Left lung (tissue), 10 donors: ENCODE results near the gene PRPSAP1. TPM values are rescaled to one million over a fixed set of nuclear protein-coding genes. Genes with fewer than 3 reads are reported as not detected.

Experiments used
- ATAC-seq: fragments of 200-7000 bp; cut with Tn5 transposase; one replicate; pipeline ENCODE4 v1.9.1; 2020; ENCODE audit warnings: moderate library complexity
- DNase-seq, 4 donors: peaks; one replicate each; pipeline ENCODE4 v3.0.0-alpha.2; 2013 to 2020
- H3K27ac ChIP-seq, 2 donors: fragments of 200-600 bp; sonication (generic) in 1 of 2; one replicate each; pipeline versions ENCODE4 v1.5.0 to v1.8.0; 2020 to 2021
- H3K27me3 ChIP-seq, 2 donors: fragments of 200-600 bp; sonication (generic) in 1 of 2; one replicate each; pipeline versions ENCODE4 v1.5.0 to v1.8.0; 2020 to 2021
- H3K36me3 ChIP-seq, 2 donors: fragments of 200-600 bp; sonication (generic) in 1 of 2; one replicate each; pipeline versions ENCODE4 v1.5.0 to v1.8.0; 2020 to 2021
- H3K4me1 ChIP-seq, 2 donors: fragments of 200-600 bp; one replicate each; pipeline ENCODE4 v1.8.0; 2021
- H3K4me3 ChIP-seq, 2 donors: fragments of 200-600 bp; sonication (generic) in 1 of 2; one replicate each; pipeline versions ENCODE4 v1.5.0 to v1.8.0; 2020 to 2021; ENCODE audit warnings: mild to moderate bottlenecking in 1 of 2
- H3K9me3 ChIP-seq, 2 donors: fragments of 200-600 bp; sonication (generic) in 1 of 2; one replicate each; pipeline versions ENCODE4 v1.5.0 to v1.8.0; 2020 to 2021
- intact Hi-C, 2 donors: fragments of 100-400 bp; cut with DNase I; formaldehyde crosslinking; loops; one replicate each; pipeline versions ENCODE4 v1.11.2 to v1.14.2; 2022
- polyA plus RNA-seq, 6 donors: library from polyadenylated mRNA; unstranded; fragments of 120-200 nt; gene quantifications; one replicate each; pipeline ENCODE4 v1.2.1, GENCODE V29; 2013; ENCODE audit not compliant: insufficient read length in 6 of 6
- total RNA-seq, 2 donors: library from RNA; stranded (reverse); fragmentation: NEBNext Ultra II Directional; extraction: Animal tissue kit (Norgen Biotek cat#: 25700); gene quantifications; one replicate each; pipeline ENCODE4 v1.2.1, GENCODE V29; 2021
- TF ChIP-seq, protein P1 (sequence below), 2 donors: fragments of 200-600 bp; sonication (generic) in 1 of 2; IDR thresholded peaks; one replicate each; pipeline versions ENCODE4 v1.5.0 to v1.8.0; 2021; ENCODE audit warnings: antibody characterized with exemption in 2 of 2
- donor health status: DM: no; HTN: yes; CAD: no.
- donor health status: DM: no; HTN: no; CAD: no.

The PRPSAP1 gene
- total and polyA plus RNA-seq, 8 donors, result 51.2 to 95.4 (median 81.9) TPM

DNA sequence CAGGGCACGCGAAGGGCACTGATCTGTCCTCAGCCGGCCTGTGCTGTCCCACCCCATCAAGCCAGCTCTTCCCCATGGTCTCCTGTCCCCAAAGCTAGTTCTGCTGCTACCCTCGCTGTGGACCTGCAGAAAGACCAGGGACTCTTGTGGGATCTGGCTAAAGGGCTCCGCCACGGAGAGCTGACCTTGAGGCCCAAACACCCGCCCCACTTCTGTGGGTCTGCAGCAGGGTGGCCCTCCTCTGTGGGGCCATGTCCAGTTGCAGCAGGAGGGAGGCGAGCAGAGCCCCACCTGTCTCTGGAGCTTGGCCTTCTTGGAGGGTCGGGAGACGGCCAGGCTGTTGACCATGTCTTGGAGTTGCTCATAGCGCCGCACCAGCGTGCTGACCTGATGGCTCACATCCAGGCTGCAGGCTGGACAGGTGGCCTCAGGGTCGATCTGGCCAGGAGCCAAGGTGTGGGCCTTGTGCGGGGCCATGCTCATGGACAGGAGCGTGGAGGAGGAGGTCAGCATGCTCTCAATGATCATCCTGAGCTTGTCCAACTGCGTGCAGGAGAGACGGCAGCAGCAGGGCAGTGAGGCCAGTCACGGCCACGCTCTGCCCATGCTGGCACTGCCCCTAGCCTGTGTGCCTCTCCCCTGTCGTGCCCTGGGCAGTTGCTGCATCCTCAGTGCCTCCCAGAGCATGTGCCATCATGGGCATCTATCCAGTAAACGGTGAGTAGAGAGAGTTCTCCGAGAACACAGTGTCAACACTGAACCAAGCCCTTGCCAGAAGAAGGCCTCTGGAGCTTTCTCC lies 71.9 kb downstream of the PRPSAP1 start:
- intact Hi-C loops, result loop anchor here in 1 of 2 donors (5.0 kb wide), 1 partner anchor 159 kb away; no protein-coding TSS in a partner anchor

DNA sequence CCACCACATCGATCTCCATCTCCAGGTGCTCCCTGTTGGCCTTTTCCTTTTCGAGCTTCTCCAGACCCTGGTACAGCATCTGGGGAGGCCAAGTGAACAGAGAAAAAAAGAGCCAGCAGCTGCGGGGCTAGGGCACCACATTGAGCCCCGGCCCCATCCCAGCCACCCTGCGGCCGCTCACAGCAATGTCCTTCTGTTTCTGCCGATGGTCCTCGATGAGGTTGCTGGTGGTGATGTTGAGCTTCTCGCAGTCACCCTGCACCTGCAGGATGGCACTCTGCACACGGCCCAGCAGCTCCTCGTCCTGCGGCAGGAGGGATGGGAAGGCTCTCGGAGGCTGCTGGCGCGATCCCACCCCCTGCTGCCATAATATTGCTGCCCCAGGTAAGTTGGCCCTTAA lies 73.1 kb downstream of the PRPSAP1 start:
- ATAC-seq (no peak), DNase-seq (no peak)
- Histone ChIP-seq H3K4me3 (no peak overlapping the region), H3K27me3 (no peaks in the 10 kb centered on the region), H3K9me3 (no peaks in the 10 kb centered on the region), H3K36me3 (no peaks in the 10 kb centered on the region), H3K27ac (no peak overlapping the region), H3K4me1 (peaks cover 0 to 7% of the 10 kb centered on the region in 2 donors)
- TF ChIP-seq, protein P1, sequence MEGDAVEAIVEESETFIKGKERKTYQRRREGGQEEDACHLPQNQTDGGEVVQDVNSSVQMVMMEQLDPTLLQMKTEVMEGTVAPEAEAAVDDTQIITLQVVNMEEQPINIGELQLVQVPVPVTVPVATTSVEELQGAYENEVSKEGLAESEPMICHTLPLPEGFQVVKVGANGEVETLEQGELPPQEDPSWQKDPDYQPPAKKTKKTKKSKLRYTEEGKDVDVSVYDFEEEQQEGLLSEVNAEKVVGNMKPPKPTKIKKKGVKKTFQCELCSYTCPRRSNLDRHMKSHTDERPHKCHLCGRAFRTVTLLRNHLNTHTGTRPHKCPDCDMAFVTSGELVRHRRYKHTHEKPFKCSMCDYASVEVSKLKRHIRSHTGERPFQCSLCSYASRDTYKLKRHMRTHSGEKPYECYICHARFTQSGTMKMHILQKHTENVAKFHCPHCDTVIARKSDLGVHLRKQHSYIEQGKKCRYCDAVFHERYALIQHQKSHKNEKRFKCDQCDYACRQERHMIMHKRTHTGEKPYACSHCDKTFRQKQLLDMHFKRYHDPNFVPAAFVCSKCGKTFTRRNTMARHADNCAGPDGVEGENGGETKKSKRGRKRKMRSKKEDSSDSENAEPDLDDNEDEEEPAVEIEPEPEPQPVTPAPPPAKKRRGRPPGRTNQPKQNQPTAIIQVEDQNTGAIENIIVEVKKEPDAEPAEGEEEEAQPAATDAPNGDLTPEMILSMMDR (IDR thresholded peaks at IDR 0.05), result no peak
- intact Hi-C loops, result loop anchor here in 1 of 2 donors (5.0 kb wide), 1 partner anchor 158 kb away; no protein-coding TSS in a partner anchor

More for the DNA sequence above, 71.9 kb downstream of the PRPSAP1 start:
- ATAC-seq (no peak), DNase-seq (no peak)
- Histone ChIP-seq H3K36me3 (no peaks in the 10 kb centered on the region), H3K27ac (no peak overlapping the region), H3K4me3 (no peak overlapping the region), H3K9me3 (no peaks in the 10 kb centered on the region), H3K27me3 (no peaks in the 10 kb centered on the region), H3K4me1 (peaks cover 0 to 7% of the 10 kb centered on the region in 2 donors)
- TF ChIP-seq, protein P1 (IDR thresholded peaks at IDR 0.05), result no peak

DNA sequence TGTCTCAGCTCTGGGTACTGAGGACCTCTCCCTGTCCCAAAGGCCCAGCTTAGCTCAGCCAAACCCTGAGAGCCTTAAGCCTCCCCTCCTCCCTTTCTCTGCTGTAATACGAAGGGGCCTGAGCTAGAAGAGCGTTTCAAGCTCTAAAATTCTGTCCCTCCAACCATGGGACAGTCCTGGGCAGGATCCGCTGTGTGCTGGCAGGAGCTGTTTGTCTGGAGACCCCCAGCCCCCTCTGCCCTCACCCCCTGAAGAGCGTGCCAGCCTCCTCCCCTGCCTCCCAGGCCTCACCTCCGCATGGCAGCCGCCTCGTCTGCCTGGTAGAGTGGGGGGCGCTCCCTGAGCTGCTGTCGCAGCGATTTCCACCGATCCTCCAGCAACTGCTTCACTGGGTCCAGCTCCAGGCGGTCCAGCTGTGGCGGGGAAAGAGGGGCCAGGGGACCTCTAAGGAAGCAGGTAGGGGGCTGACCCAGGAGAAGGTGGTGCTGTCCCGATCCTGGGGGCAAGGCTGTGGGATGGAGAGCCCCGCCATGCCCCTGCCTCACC lies 73.9 kb downstream of the PRPSAP1 start:
- no peak overlapping the region for H3K4me3 ChIP-seq
- intact Hi-C loops, result loop anchor here in 1 of 2 donors (5.0 kb wide), 1 partner anchor 158 kb away; no protein-coding TSS in a partner anchor
- ATAC-seq, result no peak
- H3K27ac ChIP-seq, result no peak overlapping the region
- TF ChIP-seq, protein P1 (IDR thresholded peaks at IDR 0.05), result peak in 1 of 2 donors; percentile 42
- no peaks in the 10 kb centered on the region for H3K9me3 ChIP-seq
- DNase-seq, result no peak
- no peaks in the 10 kb centered on the region for H3K36me3 ChIP-seq
- peaks cover 0 to 9% of the 10 kb centered on the region in 2 donors for H3K4me1 ChIP-seq
- H3K27me3 ChIP-seq, result no peaks in the 10 kb centered on the region

DNA sequence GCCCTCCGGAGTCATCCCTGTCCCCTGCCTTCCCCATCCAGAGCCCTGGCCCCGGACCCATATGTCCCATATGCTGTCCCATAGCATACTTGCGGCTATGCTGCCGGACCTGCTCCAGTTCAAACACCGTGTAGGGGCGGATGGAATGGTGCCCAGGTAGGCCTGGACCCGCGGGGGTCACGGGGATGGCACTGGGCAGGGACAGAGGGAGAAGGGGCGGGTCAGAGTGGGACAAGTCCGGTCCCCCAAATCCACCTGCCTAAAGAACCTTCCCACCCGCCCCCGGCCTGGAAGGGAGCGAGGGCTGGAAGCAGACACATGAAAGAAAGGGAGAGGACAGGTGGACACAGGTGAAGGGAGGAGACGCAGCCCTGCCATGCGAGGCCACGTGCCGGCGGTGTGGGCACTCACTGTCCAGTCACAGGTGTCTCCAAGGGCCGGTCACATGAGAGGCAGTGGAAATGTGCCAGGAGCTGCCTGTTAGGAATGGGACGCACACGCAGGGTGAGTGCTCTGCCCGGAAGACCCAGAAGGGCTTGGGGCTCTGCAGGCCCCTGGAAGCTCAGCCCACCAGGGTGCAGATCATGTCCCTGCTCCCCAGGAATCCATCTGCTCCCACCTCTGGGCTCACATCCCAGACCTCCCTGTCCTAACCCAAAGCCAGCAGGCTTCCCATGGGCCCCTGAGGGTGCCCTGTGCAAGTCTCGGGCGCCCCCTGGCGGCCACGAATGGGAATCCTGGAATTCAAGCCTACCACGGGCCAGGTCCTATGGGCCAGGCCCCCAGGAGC lies 74.6 kb downstream of the PRPSAP1 start:
- H3K4me1 ChIP-seq, result peaks cover 0 to 15% of the 10 kb centered on the region in 2 donors
- TF ChIP-seq, protein P1 (IDR thresholded peaks at IDR 0.05), result peak; percentile 97
- no peak overlapping the region for H3K4me3 ChIP-seq
- H3K36me3 ChIP-seq, result no peaks in the 10 kb centered on the region
- H3K27me3 ChIP-seq, result no peaks in the 10 kb centered on the region
- no peaks in the 10 kb centered on the region for H3K9me3 ChIP-seq
- peak; percentile 95 for ATAC-seq
- intact Hi-C loops, result no loop called here
- DNase-seq, result peak; percentile 77 to 98 (median 88)
- H3K27ac ChIP-seq, result no peak overlapping the region
